GM12872 (cell line): ENCODE measurements around the gene KCNMA1.

ENCODE experiments used
- TF ChIP-seq, protein P1 (sequence below): IDR thresholded peaks from 3 replicates; pipeline ENCODE4 v1.5.1; 2011; ENCODE audit warnings: low read depth, mild to moderate bottlenecking, low read length, moderate library complexity; ENCODE audit not compliant: insufficient read depth

KCNMA1 gene

DNA sequence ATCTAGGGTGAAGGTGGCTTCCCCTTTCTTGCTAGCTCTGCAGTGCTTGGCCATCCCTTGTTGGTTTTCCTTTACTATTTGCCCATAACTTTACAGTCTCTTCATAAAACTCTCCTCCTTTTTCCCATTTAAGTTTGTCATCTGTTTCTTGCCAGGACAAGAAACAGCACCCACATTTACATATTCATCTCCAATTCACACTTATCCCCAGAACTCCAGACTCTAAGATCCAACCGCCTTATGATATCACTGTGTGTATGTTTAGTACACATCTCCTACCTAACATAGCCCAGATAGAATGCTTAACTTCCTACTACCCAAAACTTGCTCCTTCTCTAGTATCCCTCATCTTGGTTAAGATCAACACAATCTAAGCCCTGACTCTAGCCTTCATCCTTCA lies 622.2 kb downstream of the KCNMA1 start:
- TF ChIP-seq, protein P1, sequence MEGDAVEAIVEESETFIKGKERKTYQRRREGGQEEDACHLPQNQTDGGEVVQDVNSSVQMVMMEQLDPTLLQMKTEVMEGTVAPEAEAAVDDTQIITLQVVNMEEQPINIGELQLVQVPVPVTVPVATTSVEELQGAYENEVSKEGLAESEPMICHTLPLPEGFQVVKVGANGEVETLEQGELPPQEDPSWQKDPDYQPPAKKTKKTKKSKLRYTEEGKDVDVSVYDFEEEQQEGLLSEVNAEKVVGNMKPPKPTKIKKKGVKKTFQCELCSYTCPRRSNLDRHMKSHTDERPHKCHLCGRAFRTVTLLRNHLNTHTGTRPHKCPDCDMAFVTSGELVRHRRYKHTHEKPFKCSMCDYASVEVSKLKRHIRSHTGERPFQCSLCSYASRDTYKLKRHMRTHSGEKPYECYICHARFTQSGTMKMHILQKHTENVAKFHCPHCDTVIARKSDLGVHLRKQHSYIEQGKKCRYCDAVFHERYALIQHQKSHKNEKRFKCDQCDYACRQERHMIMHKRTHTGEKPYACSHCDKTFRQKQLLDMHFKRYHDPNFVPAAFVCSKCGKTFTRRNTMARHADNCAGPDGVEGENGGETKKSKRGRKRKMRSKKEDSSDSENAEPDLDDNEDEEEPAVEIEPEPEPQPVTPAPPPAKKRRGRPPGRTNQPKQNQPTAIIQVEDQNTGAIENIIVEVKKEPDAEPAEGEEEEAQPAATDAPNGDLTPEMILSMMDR = no peak

DNA sequence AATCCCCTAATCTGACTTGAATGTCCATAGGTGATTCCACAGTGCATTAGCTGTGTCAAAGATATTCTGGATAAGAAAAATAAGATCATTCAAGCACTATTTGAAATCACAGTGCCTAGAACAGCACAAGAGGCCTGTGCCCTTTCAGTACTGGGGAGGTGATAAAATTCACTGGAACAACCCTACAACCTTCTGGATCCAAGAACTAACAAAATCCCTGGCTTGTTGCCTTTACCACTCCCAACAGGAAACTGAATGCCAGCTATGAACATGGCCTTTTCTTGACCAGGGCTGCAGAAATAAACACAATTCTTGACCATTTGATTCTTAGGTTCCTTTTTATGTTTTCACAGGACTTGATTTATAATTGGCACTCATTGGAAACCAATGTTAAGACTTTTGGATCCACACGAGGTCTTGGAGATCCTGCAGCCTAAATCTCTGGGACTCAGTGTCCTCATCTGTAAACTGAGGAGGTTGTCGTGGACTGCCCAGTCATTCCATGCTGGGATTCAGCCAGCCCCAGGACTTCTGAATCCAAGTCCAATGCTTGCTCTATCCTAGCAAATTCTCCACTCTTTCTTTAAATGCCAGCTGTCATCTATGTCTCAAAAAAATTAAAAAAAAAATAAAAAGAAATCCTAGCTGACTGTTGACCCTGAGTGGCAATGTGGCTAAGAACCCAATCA lies 624.7 kb downstream of the KCNMA1 start:
- TF ChIP-seq, protein P1 = no peak

DNA sequence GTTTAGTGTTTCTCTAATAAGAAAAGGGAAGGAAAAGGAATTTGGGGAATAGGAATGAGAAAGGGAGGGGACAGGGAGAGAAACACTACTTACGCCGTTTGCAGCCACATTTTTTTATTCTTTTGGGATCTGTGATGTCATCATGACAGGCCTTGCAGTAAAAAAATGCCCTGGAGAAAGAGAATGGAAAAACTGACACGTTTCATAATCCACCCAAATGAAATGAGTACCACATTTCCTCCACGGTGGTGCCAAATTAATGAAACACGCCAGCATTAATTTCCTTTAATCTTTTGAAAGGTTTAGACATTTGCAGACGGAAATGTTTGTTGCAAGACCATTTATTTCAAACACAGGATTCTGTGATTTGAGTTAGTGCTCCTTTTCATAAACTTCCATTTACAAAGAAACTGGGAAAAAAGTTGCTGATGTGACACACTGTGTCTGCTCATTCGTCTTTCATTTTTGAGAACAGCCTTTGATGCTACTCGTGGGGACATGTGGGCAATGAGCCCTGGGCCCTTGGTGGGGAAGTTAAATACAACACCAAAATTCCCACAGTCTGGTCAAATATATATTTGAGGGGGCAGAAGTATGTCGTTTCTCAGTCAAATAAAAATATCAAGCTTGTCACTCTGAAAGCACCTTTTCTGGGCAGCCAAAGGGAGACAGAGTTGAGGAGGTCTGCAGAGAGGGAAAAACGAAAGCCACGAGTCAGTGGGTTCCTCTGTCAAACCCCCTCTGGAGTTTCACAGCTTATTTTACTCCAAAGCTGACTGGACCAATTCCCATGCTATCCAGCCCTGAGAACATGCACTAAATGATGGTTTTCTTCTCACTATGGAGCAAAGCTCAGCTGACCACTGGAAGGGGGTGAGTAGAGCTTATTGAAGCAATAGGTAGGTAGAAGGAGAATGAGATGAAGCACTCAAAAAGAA lies 625.5 kb downstream of the KCNMA1 start:
- TF ChIP-seq, protein P1 = no peak

DNA sequence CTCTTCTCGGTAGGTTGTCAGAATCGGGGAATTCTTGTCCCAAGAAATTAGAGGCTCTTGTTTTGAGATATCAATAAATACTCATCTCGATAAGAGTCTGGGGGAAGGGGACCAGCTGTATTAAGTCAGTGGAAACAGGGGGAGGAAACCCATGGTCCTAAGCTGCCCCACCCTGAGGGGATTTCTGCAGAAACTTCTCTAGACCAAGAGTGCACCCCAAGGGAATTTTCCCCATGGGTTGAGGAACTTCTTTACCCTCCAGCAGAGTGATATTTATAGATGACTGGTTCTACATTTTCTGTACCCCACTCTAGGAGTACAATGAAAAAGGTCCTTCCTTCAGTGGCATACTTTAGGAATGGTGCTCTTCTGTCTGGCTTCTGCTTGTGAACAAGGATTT lies 627.2 kb downstream of the KCNMA1 start:
- TF ChIP-seq, protein P1 = no peak

DNA sequence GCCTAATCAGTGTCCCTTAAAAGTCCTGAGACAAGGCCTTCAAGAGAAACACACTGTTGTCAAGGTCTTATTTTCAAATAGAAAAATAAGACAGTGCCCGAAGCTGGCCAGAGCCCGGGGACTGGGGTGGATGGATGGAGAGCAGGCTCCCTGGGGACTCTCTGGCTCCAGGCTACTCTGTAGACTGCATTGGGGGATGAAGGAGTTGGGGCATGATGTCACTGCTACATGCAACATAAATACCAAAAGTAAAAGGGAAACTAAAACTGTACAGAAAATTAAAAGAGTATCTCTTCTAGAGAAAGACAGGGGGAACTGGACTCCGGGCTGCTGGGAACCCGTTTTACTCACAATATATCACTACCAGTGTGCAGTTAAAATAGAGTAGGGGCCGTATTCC lies 629.8 kb downstream of the KCNMA1 start:
- TF ChIP-seq, protein P1 = no peak

DNA sequence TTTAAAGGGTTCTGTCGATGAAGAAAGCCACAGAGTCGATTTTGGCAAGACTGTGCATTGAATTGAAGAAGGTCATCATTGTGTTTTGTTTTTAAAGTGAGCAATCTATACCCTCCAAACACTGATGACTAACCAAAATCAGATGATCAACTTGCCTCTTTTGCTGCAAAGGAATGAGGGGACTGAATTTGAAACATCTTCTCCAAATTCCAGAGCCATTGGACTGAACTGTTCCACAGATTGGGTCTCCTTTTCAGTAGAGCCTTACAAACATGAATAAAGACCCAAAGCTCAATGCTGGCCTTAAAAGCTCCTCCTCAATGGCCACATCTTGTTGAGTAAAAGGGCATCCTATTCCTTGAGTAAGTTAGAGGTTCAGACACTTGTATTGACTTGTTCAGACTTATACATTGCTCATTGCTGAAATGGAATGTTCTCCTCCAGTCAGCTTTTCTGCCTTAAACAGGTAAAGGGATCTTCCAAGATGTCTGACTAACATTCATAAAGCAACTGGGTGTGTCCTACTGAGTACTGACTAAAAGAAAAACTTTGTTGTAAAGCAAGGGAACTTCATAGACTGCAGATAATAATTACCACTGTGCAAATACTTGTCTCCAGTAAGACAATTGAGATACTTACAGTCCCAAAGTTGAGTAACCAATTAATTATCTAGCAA lies 630.6 kb downstream of the KCNMA1 start:
- TF ChIP-seq, protein P1 = no peak

DNA sequence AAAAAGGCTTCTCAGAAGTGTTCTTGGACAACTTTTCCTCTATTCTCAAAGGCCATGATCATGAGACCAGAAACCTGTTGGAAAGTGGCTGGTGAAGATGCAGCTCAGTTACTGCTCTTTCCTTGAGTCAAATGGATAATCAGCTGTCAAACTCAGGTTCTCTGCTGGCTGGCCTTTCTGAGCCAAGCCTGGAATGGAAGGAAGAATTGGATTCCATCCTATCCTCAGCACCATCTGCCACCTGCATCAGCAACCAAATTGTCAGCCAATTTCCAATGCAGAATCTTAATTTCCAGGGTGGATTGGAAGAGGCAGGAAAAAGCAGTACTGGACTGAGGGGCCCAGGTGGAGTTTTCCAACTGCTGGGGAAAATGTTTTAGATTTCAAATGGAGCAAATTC lies 631.7 kb downstream of the KCNMA1 start:
- TF ChIP-seq, protein P1 = no peak
